ENCODE results near the gene GNAI3. TPM values are rescaled to one million over a fixed set of nuclear protein-coding genes. Genes with fewer than 3 reads are reported as not detected.

The GNAI3 gene
- polyA plus RNA-seq (2012; ENCODE audit: insufficient read depth, insufficient read length), result 6.2 TPM

- DNase-seq (ENCODE audit: low read depth, low spot score), result peak; percentile 95
- H3K4me3 ChIP-seq (ENCODE audit: low read length), result peak within 1 kb of the TSS; percentile 94
These were observed at the start of gene GNAI3 for GRCh38 chr1:109548321-109549267. GNAI3 (plus strand) TSS chr1:109548615; CDS start chr1:109548721, 106 bp downstream.

- no peak overlapping the region for H3K4me3 ChIP-seq (ENCODE audit: low read length)
- DNase-seq (ENCODE audit: low read depth, low spot score), result no peak
These were observed 49.3 kb upstream of the GNAI3 start for GRCh38 chr1:109499081-109499480.

GRCh38 chr1:109499661-109500536 is 48.5 kb upstream of the GNAI3 start:
- no peak overlapping the region for H3K4me3 ChIP-seq (ENCODE audit: low read length)
- peak; percentile 58 for DNase-seq (ENCODE audit: low read depth, low spot score)

GRCh38 chr1:109500941-109501381 is 47.5 kb upstream of the GNAI3 start:
- DNase-seq (ENCODE audit: low read depth, low spot score), result no peak
- no peak overlapping the region for H3K4me3 ChIP-seq (ENCODE audit: low read length)

- no peak for DNase-seq (ENCODE audit: low read depth, low spot score)
These were observed 46.6 kb upstream of the GNAI3 start for GRCh38 chr1:109501644-109502363.

GRCh38 chr1:109502364-109502851 is 46.0 kb upstream of the GNAI3 start:
- H3K4me3 ChIP-seq (ENCODE audit: low read length), result peak overlapping the region; percentile 10
- peak; percentile 85 for DNase-seq (ENCODE audit: low read depth, low spot score)

More at GRCh38 chr1:109501644-109502363, 46.6 kb upstream of the GNAI3 start:
- peak overlapping the region; percentile 10 for H3K4me3 ChIP-seq (ENCODE audit: low read length)

GRCh38 chr1:109503935-109504334 is 44.5 kb upstream of the GNAI3 start:
- H3K4me3 ChIP-seq (ENCODE audit: low read length), result no peak overlapping the region
- no peak for DNase-seq (ENCODE audit: low read depth, low spot score)

GRCh38 chr1:109504974-109505373 is 43.4 kb upstream of the GNAI3 start:
- no peak for DNase-seq (ENCODE audit: low read depth, low spot score)
- no peak overlapping the region for H3K4me3 ChIP-seq (ENCODE audit: low read length)

- no peak overlapping the region for H3K4me3 ChIP-seq (ENCODE audit: low read length)
- DNase-seq (ENCODE audit: low read depth, low spot score), result no peak
These were observed 40.2 kb upstream of the GNAI3 start for GRCh38 chr1:109508001-109508872.

- H3K4me3 ChIP-seq (ENCODE audit: low read length), result no peak overlapping the region
- DNase-seq (ENCODE audit: low read depth, low spot score), result no peak
These were observed 39.6 kb upstream of the GNAI3 start for GRCh38 chr1:109508873-109509175.

- peak within 1 kb of the TSS; percentile 63 for H3K4me3 ChIP-seq (ENCODE audit: low read length)
- no peak for DNase-seq (ENCODE audit: low read depth, low spot score)
These were observed 39.0 kb upstream of the GNAI3 start, which contains the start of gene AMIGO1 for GRCh38 chr1:109509176-109510134. AMIGO1 (minus strand) TSS chr1:109509727; CDS start chr1:109508912, 815 bp downstream.

GRCh38 chr1:109513110-109513710 is 35.2 kb upstream of the GNAI3 start:
- no peak for DNase-seq (ENCODE audit: low read depth, low spot score)
- H3K4me3 ChIP-seq (ENCODE audit: low read length), result no peak overlapping the region

- DNase-seq (ENCODE audit: low read depth, low spot score), result no peak
These were observed 33.6 kb upstream of the GNAI3 start for GRCh38 chr1:109514846-109515245.

GRCh38 chr1:109516872-109517271 is 31.5 kb upstream of the GNAI3 start:
- DNase-seq (ENCODE audit: low read depth, low spot score), result no peak
- H3K4me3 ChIP-seq (ENCODE audit: low read length), result no peak overlapping the region

More at GRCh38 chr1:109514846-109515245, 33.6 kb upstream of the GNAI3 start:
- no peak overlapping the region for H3K4me3 ChIP-seq (ENCODE audit: low read length)

- DNase-seq (ENCODE audit: low read depth, low spot score), result no peak
- H3K4me3 ChIP-seq (ENCODE audit: low read length), result no peak overlapping the region
These were observed 31.1 kb upstream of the GNAI3 start for GRCh38 chr1:109517337-109517736.
